Measurements from ENCODE around the gene E2F3. TPM values are rescaled to one million over a fixed set of nuclear protein-coding genes. Genes with fewer than 3 reads are reported as not detected.

The E2F3 gene
- total RNA-seq, 2 donors from 2014 or later = 6.0 to 6.4 TPM

DNA sequence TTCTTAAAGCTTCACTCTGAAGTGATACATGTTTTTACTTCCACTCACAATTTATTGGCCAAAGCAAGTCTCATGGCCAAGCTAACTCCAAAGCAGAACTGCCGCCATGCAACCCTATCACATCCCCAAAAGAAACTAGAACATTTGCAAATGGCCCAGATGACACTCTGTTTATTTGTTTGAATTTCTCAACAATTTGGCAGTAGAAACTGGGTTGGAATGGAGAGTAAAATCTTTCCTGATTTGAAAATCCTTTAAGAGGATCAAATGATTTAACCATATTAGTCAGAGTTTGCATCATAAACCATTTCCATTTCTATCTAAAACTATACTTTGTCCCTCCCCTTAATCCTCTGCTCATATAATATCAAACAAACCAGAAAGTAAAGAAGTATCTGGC, 39.1 kb upstream of the E2F3 start:
- Histone ChIP-seq H3K27ac (no peak overlapping the region), H3K27me3 (no peaks in the 10 kb centered on the region), H3K4me1 (no peaks in the 10 kb centered on the region), H3K4me3 (no peak overlapping the region), H3K36me3 (no peaks in the 10 kb centered on the region), H3K9me3 (no peaks in the 10 kb centered on the region)
- TF ChIP-seq, protein P1, sequence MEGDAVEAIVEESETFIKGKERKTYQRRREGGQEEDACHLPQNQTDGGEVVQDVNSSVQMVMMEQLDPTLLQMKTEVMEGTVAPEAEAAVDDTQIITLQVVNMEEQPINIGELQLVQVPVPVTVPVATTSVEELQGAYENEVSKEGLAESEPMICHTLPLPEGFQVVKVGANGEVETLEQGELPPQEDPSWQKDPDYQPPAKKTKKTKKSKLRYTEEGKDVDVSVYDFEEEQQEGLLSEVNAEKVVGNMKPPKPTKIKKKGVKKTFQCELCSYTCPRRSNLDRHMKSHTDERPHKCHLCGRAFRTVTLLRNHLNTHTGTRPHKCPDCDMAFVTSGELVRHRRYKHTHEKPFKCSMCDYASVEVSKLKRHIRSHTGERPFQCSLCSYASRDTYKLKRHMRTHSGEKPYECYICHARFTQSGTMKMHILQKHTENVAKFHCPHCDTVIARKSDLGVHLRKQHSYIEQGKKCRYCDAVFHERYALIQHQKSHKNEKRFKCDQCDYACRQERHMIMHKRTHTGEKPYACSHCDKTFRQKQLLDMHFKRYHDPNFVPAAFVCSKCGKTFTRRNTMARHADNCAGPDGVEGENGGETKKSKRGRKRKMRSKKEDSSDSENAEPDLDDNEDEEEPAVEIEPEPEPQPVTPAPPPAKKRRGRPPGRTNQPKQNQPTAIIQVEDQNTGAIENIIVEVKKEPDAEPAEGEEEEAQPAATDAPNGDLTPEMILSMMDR (IDR thresholded peaks at IDR 0.05) = no peak
- no peak for DNase-seq (ENCODE audit: low spot score)

DNA sequence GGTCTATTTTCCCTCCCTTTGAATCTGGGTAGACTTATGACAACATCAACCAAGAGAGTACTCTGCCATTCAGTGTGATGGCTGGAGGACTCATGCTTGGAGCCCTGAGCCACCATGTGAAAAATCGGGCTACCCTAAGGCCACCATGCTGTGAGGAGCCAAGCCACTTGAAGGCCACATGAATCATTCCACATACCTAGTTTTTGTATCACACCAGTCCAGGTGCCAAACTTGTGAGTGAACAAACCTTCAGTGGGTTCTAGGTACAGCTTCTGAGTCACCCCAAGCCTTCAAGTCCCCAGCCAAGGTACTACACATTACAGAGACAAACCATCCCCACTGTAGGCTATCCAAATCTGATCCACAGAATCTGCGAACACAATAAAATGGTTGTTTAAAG, 37.4 kb upstream of the E2F3 start:
- Histone ChIP-seq H3K4me3 (no peak overlapping the region), H3K27me3 (no peaks in the 10 kb centered on the region), H3K9me3 (no peaks in the 10 kb centered on the region), H3K27ac (no peak overlapping the region), H3K36me3 (no peaks in the 10 kb centered on the region), H3K4me1 (no peaks in the 10 kb centered on the region)
- TF ChIP-seq, protein P1 (IDR thresholded peaks at IDR 0.05) = no peak
- no peak for DNase-seq (ENCODE audit: low spot score)

GRCh38 chr6:20365456-20365855, 36.2 kb upstream of the E2F3 start:
- H3K4me1 ChIP-seq = no peaks in the 10 kb centered on the region
- H3K9me3 ChIP-seq = no peaks in the 10 kb centered on the region
- no peak overlapping the region for H3K27ac ChIP-seq
- TF ChIP-seq, protein P1 (IDR thresholded peaks at IDR 0.05) = no peak
- H3K36me3 ChIP-seq = no peaks in the 10 kb centered on the region
- no peak for DNase-seq (ENCODE audit: low spot score)
- no peak overlapping the region for H3K4me3 ChIP-seq
- H3K27me3 ChIP-seq = no peaks in the 10 kb centered on the region

DNA sequence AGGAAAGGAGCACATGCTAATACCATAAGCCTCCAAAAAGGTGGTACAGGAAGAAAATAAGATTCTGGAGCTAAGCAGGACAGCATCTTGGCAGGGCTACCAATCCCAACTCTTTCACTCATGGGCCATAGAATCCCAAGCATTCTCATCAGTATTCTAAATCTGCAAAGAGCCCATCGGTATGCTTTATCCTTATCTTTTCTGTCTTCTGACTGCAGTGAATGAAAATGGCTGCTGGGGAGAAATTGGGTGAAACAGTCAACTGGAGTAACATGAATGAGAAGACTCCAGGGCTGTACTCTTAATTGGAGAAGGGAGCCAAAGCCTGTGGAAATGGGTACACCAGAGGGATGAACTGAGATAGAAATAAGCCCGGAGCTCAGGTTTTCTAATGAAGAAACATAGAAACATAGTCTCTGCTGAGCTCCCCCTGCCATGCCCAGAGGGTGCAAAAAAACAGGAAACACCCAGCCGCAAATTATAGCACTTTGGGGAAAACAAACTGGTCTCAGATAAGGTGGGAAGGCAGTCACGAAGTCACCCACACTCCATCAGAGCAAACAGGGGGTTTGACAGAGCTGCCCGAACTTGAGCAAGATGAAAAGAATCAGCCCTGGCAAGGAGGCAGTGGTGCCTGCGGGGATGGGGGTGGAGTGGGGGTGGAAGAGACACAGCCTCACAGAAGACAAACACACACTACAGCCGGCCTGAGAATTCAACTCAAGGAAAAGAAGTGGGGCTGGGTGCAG, 35.4 kb upstream of the E2F3 start:
- Histone ChIP-seq H3K27ac (no peak overlapping the region), H3K27me3 (no peaks in the 10 kb centered on the region), H3K4me1 (no peaks in the 10 kb centered on the region), H3K4me3 (no peak overlapping the region), H3K9me3 (no peaks in the 10 kb centered on the region), H3K36me3 (no peaks in the 10 kb centered on the region)
- TF ChIP-seq, protein P1 (IDR thresholded peaks at IDR 0.05) = no peak
- DNase-seq (ENCODE audit: low spot score) = no peak

GRCh38 chr6:20367743-20368485, 33.8 kb upstream of the E2F3 start:
- Histone ChIP-seq H3K4me3 (no peak overlapping the region), H3K27ac (no peak overlapping the region), H3K4me1 (no peaks in the 10 kb centered on the region), H3K9me3 (no peaks in the 10 kb centered on the region), H3K27me3 (no peaks in the 10 kb centered on the region), H3K36me3 (no peaks in the 10 kb centered on the region)
- TF ChIP-seq, protein P1 (IDR thresholded peaks at IDR 0.05) = no peak
- DNase-seq (ENCODE audit: low spot score) = no peak

Measured in right atrium auricular region (tissue), 2 donors.